Ovary (tissue), 9 donors: Measurements from ENCODE around the gene PMVK. TPM values are rescaled to one million over a fixed set of nuclear protein-coding genes. Genes with fewer than 3 reads are reported as not detected.
A peak's percentile ranks its signal among the peaks of the same experiment; 100 is the strongest.

Experiments
- DNase-seq, 5 donors: peaks; one replicate each; pipeline ENCODE4 v3.0.0-alpha.2; 2019 to 2020
- H3K27ac ChIP-seq, 2 donors: fragments of 200-600 bp; one replicate each; pipeline versions ENCODE4 v1.5.1 to v1.8.0; 2019 to 2022
- H3K27me3 ChIP-seq: fragments of 200-600 bp; one replicate; pipeline ENCODE4 v1.8.0; 2022
- H3K36me3 ChIP-seq: fragments of 200-600 bp; sonication (generic); one replicate; pipeline ENCODE4 v1.5.1; 2019
- H3K4me1 ChIP-seq: one replicate; pipeline ENCODE4 v1.8.1; 2013; ENCODE audit warnings: mild to moderate bottlenecking, moderate library complexity; ENCODE audit not compliant: insufficient read depth
- H3K4me3 ChIP-seq: fragments of 200-600 bp; sonication (generic); one replicate; pipeline ENCODE4 v1.5.1; 2017
- H3K9me3 ChIP-seq, 2 donors: fragments of 200-600 bp in 1 of 2; sonication (generic) in 1 of 2; one replicate each; pipeline versions ENCODE4 v1.5.1 to v1.8.1; 2013 to 2019; ENCODE audit warnings: mild to moderate bottlenecking in 1 of 2, moderate library complexity in 1 of 2
- CTCF ChIP-seq, 3 donors: fragments of 450-650 bp in 2 of 3; fragments of 200-600 bp in 1 of 3; IDR thresholded peaks; one replicate each; pipeline versions ENCODE4 v1.5.1 to v1.8.0; 2016 to 2022; ENCODE audit warnings: antibody characterized with exemption in 3 of 3, mild to moderate bottlenecking in 1 of 3
- EP300 ChIP-seq: sonication (generic); formaldehyde crosslinking; IDR thresholded peaks from one replicate; pipeline ENCODE4 v1.6.1; 2017; ENCODE audit warnings: antibody characterized with exemption
- POLR2A ChIP-seq: fragments of 450-650 bp; IDR thresholded peaks from one replicate; pipeline ENCODE4 v1.6.1; 2017; ENCODE audit warnings: antibody characterized with exemption, mild to moderate bottlenecking, moderate library complexity
- WGBS, 3 donors: extraction: QIAGEN DNeasy Blood & Tissue Kit in 1 of 3; methylation state at CpG; one replicate each; pipeline versions ENCODE4 v1.1.5 to v1.1.7; 2013 to 2017; 5-methylcytosine and 5-hydroxymethylcytosine counted together
- intact Hi-C, 4 donors: fragments of 100-400 bp; cut with DNase I; formaldehyde crosslinking; loops; one replicate each; pipeline versions ENCODE4 v1.11.0 to v1.15.1; 2022 to 2023
- polyA plus RNA-seq, 2 donors: library from polyadenylated mRNA; stranded (reverse); fragments of 200-250 nt in 1 of 2; fragments of 350-450 nt in 1 of 2; fragmentation: Illumina TruSeq in 1 of 2; extraction: RNeasy Lipid Tissue Mini Kit (QIAGEN cat#74804) in 1 of 2; gene quantifications; one replicate each; pipeline ENCODE4 v1.2.3, GENCODE V29; 2013 to 2014
- total RNA-seq, 7 donors: library from RNA; depleted of rRNA in 2 of 7; stranded (reverse); fragments of >200 nt in 2 of 7; fragmentation: NEBNext Ultra II Directional in 3 of 7; extraction: Animal tissue kit (Norgen Biotek cat#: 25700) in 3 of 7; gene quantifications; one replicate each; pipeline versions ENCODE4 v1.1.0 to v1.2.4, GENCODE V29; 2016 to 2023
- donor health status: DM: no; HTN: no; CAD: no; lungs with moderate emphysema.
- donor health status: DM: no; HTN: no; CAD: no.
- donor health status: Bipolar disorder and iron deficiency.
- donor health status: DM: yes; HTN: yes; CAD: no.
- donor health status: DM: no; HTN: no; CAD: no.
- donor health status: DM: yes; HTN: yes; CAD: no.

Gene PMVK
- total and polyA plus RNA-seq, 9 donors, result 8.6 to 50.7 (median 30.6) TPM

DNA sequence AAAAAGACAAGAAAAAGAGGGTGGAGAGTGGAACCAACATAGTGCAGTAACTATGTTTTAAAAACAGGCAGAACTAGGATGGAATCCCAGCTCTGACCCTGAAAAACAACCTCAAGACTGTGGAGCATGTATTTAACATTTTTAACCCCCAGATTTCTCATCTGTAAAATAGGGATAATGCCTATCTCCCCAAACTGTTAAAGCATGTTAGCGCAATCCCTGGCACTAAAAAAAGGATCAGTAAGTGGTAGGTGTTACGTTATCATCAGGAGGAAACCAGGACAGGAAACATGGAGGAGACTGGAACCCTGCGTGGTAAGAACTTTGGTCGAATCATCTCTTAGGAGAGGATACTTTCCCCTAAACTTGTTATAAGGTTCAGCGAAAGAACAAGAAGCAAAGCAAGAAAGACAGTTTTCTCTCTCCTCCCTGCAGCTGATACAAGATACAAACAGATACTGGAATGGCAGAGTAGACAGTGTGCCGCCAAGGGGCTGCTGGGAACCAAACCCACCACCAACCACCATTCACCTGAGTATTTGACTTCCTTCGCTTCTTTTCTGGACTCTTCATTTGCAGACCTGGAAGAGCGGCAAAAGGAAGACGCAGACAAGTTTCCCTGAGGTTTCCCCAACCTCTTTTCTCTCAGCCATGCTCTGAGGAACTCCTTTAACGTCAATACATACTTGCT, 24.1 kb upstream of the PMVK start:
- Histone ChIP-seq H3K27me3 (no peaks in the 10 kb centered on the region), H3K9me3 (no peaks in the 10 kb centered on the region), H3K36me3 (no peaks in the 10 kb centered on the region), H3K4me3 (peak overlapping the region; percentile 82), H3K4me1 (peaks cover 8% of the 10 kb centered on the region), H3K27ac (peak overlapping the region in 1 of 2 donors; percentile 99)
- WGBS, 3 donors, result 35 to 39% (median 37%) methylated on average over 10 of the region's 10 CpGs
- TF ChIP-seq CTCF (IDR thresholded peaks at IDR 0.05) (no peak), POLR2A (no peak), EP300 (no peak)
- DNase-seq, result no peak
- intact Hi-C loops, result loop anchor here in 3 of 4 donors (5.0 kb wide), 2 partner anchors 37 to 42 kb away; partner anchors contain the start of gene ZBTB7B (in 1 of the 3)

DNA sequence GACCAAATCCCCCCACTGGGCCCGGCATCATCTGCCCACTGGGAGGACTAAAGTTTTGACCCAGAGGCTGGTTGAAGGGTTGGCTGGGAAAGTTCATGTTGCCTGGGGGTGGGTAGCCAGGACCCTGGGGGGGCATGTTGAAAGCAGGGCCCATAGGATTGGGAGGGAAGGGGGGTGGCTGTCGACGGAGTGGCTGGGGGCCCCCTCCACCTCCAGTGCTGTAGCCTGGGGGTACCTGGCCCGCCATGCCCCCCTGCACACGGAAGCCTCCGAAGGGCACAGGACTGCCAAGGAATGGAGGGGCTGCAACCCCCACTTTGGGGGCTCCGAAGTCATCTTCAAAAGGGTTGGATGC, 22.9 kb upstream of the PMVK start:
- H3K4me1 ChIP-seq, result peaks cover 16% of the 10 kb centered on the region
- TF ChIP-seq EP300, result no peak
- no peak overlapping the region for H3K4me3 ChIP-seq
- intact Hi-C loops, result loop anchor here in 3 of 4 donors (5.0 kb wide), 2 partner anchors 43 to 103 kb away; partner anchors contain the start of genes EFNA4 (in 2 of the 3) and ZBTB7B (in 1 of the 3)
- no peaks in the 10 kb centered on the region for H3K9me3 ChIP-seq
- DNase-seq, result peak in 1 of 5 donors; percentile 36
- no peak overlapping the region for H3K27ac ChIP-seq
- WGBS, 3 donors, result 82 to 89% (median 85%) methylated on average over 7 of the region's 7 CpGs
- no peaks in the 10 kb centered on the region for H3K27me3 ChIP-seq
- no peaks in the 10 kb centered on the region for H3K36me3 ChIP-seq

GRCh38 chr1:154958681-154959425, 22.3 kb upstream of the PMVK start:
- Histone ChIP-seq H3K4me3 (no peak overlapping the region), H3K9me3 (no peaks in the 10 kb centered on the region), H3K36me3 (no peaks in the 10 kb centered on the region), H3K27me3 (no peaks in the 10 kb centered on the region), H3K4me1 (peaks cover 19% of the 10 kb centered on the region), H3K27ac (no peak overlapping the region)
- DNase-seq, result peak in 1 of 5 donors; percentile 41
- intact Hi-C loops, result loop anchor here in 3 of 4 donors (5.0 kb wide), 2 partner anchors 43 to 103 kb away; partner anchors contain the start of genes EFNA4 (in 2 of the 3) and ZBTB7B (in 1 of the 3)
- 79 to 83% (median 81%) methylated on average over 16 of the region's 16 CpGs for WGBS, 3 donors
- no peak for TF ChIP-seq EP300
- TF ChIP-seq POLR2A, result no peak
- TF ChIP-seq CTCF (IDR thresholded peaks at IDR 0.05), result no peak

GRCh38 chr1:154958036-154958435, 21.5 kb upstream of the PMVK start:
- H3K36me3 ChIP-seq, result no peaks in the 10 kb centered on the region
- no peak for DNase-seq
- no peak overlapping the region for H3K27ac ChIP-seq
- no peaks in the 10 kb centered on the region for H3K27me3 ChIP-seq
- H3K9me3 ChIP-seq, result no peaks in the 10 kb centered on the region
- WGBS, 3 donors, result 59 to 62% (median 61%) methylated on average over 2 of the region's 2 CpGs
- H3K4me1 ChIP-seq, result peaks cover 27% of the 10 kb centered on the region
- TF ChIP-seq CTCF (IDR thresholded peaks at IDR 0.05) (no peak), EP300 (no peak), POLR2A (no peak)
- no peak overlapping the region for H3K4me3 ChIP-seq
- intact Hi-C loops, result loop anchor here in 3 of 4 donors (5.0 kb wide), 2 partner anchors 44 to 104 kb away; partner anchors contain the start of genes EFNA4 (in 2 of the 3) and ZBTB7B (in 1 of the 3)
